SJSA1 (cell line): Measurements from ENCODE around the gene KAZN. TPM values are rescaled to one million over a fixed set of nuclear protein-coding genes. Genes with fewer than 3 reads are reported as not detected.
"Not testable (repeated sequence)": the region's sequence is repeated elsewhere in the genome, so short reads cannot be mapped to it uniquely, and the experiment has no call there.

Experiments used
- DNase-seq, 2 experiments: peaks; one replicate each; pipeline ENCODE4 v3.0.0-alpha.2; 2015 to 2020; ENCODE audit warnings: low spot score in 2 of 2, low read depth in 1 of 2
- H3K27ac ChIP-seq: fragments of 250-450 bp; sonication (Bioruptor Pico); 2 replicates; pipeline ENCODE4 v1.5.1; 2020; ENCODE audit warnings: mild to moderate bottlenecking, moderate library complexity
- H3K27me3 ChIP-seq: fragments of 250-450 bp; sonication (Bioruptor Pico); replicated peaks from 2 replicates; pipeline ENCODE4 v1.5.1; 2020; ENCODE audit warnings: mild to moderate bottlenecking, moderate library complexity
- H3K36me3 ChIP-seq: fragments of 250-450 bp; sonication (Bioruptor Pico); 2 replicates; pipeline ENCODE4 v1.5.1; 2020; ENCODE audit warnings: mild to moderate bottlenecking
- H3K4me1 ChIP-seq: fragments of 250-450 bp; sonication (Bioruptor Pico); replicated peaks from 2 replicates; pipeline ENCODE4 v1.6.1; 2021; ENCODE audit warnings: mild to moderate bottlenecking
- H3K4me3 ChIP-seq: fragments of 250-450 bp; sonication (Bioruptor Pico); 2 replicates; pipeline ENCODE4 v1.5.1; 2020; ENCODE audit warnings: mild to moderate bottlenecking
- H3K9me3 ChIP-seq: fragments of 250-450 bp; sonication (Bioruptor Pico); replicated peaks from 2 replicates; pipeline ENCODE4 v1.5.1; 2020; ENCODE audit warnings: mild to moderate bottlenecking
- total RNA-seq: library from RNA; depleted of rRNA; stranded (reverse); fragments of >200 nt; shearing (Covaris generic); gene quantifications from 2 replicates; pipeline ENCODE4 v1.2.3, GENCODE V29; 2014

KAZN gene
- total RNA-seq, 1 experiment from 2014 or later = 4.2 TPM

DNA sequence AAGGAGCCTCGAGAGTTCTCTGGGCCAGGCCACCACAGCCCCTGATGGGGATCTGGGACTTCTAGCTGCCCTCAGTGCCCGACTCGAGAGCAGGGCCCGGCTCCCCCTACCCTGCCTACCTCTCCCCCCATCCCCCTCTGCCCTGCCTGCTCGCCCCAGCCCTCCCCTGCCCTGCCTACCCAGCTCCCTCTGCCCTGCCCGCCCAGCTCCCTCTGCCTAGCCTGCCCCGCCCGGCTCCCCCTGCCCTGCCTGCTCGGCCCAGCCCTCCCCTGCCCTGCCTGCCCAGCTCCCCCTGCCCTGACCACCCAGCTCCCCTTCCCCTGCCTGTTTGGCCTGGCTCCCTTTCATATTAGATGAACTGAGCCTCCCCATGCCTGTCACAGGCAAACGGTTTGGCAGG, 437.6 kb downstream of the KAZN start:
- Histone ChIP-seq H3K4me3 (no peak overlapping the region), H3K9me3 (no peaks in the 10 kb centered on the region), H3K4me1 (peaks cover 17% of the 10 kb centered on the region), H3K27ac (no peak overlapping the region), H3K27me3 (no peaks in the 10 kb centered on the region), H3K36me3 (peaks cover 5% of the 10 kb centered on the region; the same call in 1 of the 2 replicates)
- no peak for DNase-seq

DNA sequence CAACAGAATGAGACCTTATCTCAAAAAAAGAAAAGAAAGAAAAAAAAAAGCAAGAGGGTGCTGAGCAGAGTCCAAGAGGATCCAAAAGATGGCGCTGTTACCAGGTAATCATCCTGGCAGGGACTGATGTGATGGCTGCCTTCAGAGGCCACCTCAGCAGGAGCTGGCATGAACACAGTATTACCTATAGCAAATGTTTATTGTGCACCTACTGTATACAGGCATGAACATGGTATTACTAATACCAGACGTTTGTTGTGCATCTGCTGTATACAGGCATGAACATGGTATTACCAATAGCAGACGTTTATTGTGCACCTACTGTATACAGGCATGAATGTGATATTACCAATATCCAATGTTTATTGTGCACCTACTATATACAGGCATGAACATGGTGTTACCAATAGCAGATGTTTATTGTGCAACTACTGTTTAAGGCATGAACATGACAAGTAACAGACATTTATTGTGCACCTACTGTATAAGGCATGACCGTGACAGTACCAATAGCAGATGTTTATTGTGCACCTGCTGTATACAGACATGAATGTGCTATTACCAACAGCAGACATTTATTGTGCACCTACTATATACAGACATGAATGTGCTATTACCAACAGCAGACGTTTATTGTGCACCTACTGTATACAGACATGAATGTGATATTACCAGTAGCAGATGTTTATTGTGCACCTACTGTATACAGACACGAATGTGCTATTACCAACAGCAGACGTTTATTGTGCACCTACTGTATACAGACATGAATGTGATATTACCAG, 439.9 kb downstream of the KAZN start:
- H3K4me1 ChIP-seq = peaks cover 4% of the 10 kb centered on the region
- H3K27ac ChIP-seq = no peak overlapping the region
- peaks cover 5% of the 10 kb centered on the region; the same call in 1 of the 2 replicates for H3K36me3 ChIP-seq
- DNase-seq = peak in 1 of 2 experiments; percentile 26
- H3K4me3 ChIP-seq = no peak overlapping the region
- no peaks in the 10 kb centered on the region for H3K9me3 ChIP-seq
- H3K27me3 ChIP-seq = no peaks in the 10 kb centered on the region

DNA sequence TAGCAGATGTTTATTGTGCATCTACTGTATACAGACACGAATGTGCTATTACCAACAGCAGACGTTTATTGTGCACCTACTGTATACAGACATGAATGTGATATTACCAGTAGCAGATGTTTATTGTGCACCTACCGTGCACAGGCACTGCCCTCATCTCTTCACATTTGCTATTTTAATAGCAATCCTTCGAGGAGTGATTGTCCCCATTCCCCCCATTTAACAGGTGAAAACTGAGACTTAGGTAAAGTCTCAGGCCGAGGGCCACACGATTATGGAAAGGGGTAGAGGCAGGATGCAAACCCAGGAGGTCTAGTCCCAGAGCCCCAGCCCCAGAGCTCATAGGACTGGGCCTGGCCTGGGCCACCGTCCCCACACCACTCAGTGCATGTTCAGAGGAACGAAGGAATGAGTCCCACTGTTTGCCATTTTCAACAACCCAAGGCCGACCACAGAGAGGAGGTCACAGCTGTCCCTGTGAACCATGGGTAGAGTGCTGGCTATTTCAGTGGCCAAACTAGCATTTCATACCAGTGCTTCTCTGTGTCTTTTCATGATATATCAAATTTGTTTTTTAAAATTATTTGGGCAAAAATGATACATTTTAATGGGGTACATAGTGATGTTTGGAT, 440.6 kb downstream of the KAZN start:
- DNase-seq = no peak
- Histone ChIP-seq H3K9me3 (no peaks in the 10 kb centered on the region), H3K4me1 (no peaks in the 10 kb centered on the region), H3K27me3 (no peaks in the 10 kb centered on the region), H3K4me3 (no peak overlapping the region), H3K27ac (no peak overlapping the region), H3K36me3 (peaks cover 5% of the 10 kb centered on the region; the same call in 1 of the 2 replicates)

DNA sequence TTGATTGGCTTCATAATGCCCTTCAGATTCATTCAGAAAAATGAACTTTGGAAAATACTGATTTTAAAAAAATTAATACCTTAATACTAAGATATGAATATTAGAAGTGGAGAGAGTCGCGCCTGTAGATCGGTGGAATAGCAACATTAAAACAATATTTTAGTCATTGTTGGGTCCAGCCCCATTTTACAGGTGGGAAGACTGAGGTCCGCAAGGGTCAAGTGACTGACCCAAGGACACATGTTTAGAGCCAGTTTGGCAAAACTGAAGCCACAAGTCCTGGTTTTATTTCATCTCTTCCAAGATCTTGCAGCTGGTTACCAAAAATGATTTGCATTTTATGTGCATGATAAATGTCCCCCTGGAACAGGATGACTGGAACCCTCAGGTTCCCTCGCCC, 441.4 kb downstream of the KAZN start:
- no peaks in the 10 kb centered on the region for H3K27me3 ChIP-seq

DNA sequence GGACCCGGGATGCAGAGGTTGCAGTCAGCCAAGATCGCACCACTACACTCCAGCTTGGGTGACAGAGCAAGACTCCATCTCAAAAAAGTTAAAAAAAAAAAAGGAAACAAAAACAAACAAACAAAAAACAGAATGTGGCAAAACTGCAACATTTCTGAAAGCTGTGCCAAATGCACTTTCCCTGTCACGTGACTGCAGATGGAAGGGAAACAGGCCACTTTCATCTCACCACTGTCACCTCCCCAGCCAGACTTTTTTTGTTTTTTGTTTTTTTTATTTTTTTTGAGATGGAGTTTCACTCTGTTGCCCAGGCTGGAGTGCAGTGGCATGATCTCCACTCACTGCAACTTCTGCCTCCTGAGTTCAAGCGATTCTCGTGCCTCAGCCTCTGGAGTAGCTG, 442.2 kb downstream of the KAZN start:
- H3K27me3 ChIP-seq, DNase-seq, H3K36me3 ChIP-seq, H3K27ac ChIP-seq, H3K9me3 ChIP-seq, H3K4me3 ChIP-seq, H3K4me1 ChIP-seq: not testable (repeated sequence)

More for the DNA sequence above, 441.4 kb downstream of the KAZN start:
- H3K27ac ChIP-seq = no peak overlapping the region
- H3K9me3 ChIP-seq = no peaks in the 10 kb centered on the region
- peaks cover 5% of the 10 kb centered on the region; the same call in 1 of the 2 replicates for H3K36me3 ChIP-seq
- no peaks in the 10 kb centered on the region for H3K4me1 ChIP-seq
- H3K4me3 ChIP-seq = no peak overlapping the region
- no peak for DNase-seq

DNA sequence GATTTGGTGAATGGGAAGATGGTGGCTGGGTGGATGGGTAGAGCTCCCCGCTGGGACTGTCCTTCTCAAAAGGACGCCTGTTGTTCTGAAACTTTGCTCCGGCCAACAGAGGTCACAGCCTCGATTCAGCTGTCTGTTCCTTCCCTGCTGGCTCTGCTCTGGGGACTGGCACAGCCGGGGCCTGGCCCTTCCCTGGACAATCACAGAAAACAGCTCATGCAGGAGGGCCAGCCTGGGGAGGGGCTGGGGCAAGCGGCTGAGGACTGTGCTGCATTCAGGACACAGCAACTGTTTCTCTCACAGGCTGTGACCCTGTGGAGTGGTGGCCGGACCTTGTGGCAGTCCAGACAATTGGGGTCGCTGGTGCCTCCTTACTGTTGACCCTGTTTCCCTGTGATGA, 444.4 kb downstream of the KAZN start:
- Histone ChIP-seq H3K9me3 (no peaks in the 10 kb centered on the region), H3K4me3 (no peak overlapping the region), H3K27me3 (no peaks in the 10 kb centered on the region), H3K4me1 (no peaks in the 10 kb centered on the region), H3K36me3 (peaks cover 6% of the 10 kb centered on the region), H3K27ac (no peak overlapping the region)
- no peak for DNase-seq

DNA sequence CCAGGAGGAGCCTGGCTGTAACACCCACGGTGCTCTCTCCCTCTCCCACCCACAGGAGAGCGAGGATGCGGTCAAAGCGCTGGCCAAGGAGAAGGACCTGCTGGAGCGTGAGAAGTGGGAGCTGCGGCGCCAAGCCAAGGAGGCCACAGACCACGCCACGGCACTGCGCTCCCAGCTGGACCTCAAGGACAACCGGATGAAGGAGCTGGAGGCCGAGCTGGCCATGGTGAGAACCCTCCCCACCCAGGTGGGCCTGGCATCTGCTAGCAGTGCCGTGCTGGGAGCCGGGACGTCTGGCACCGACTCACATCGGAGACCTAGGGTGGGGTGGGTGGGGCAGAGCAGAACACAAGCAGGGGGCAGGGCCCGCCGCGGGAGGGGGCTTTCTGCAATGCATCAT, 445.4 kb downstream of the KAZN start:
- H3K27ac ChIP-seq = no peak overlapping the region
- DNase-seq = no peak
- peaks cover 3% of the 10 kb centered on the region for H3K36me3 ChIP-seq

DNA sequence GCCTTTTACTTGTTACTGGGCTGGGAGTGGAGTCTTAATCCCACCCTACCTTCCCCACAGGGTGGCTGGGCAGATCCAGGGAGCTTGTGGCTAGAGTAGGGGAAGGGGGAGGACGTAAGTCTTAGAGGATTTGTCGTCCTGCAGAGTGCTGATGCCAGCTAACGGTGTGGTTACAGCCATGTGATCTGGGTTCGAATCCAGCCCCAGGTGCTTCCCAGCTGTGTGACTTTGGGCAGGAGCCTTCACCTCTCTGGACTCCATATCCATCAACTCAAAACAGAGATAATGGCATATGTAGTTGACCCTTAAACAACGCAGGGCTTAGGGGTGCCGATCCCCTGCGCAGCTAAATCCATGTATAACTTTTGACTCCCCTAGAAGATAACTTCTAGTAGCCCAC, 446.6 kb downstream of the KAZN start:
- Histone ChIP-seq H3K4me3 (no peak overlapping the region), H3K9me3 (no peaks in the 10 kb centered on the region), H3K4me1 (no peaks in the 10 kb centered on the region), H3K36me3 (peaks cover 3% of the 10 kb centered on the region), H3K27ac (no peak overlapping the region), H3K27me3 (no peaks in the 10 kb centered on the region)
- no peak for DNase-seq

More for the DNA sequence above, 445.4 kb downstream of the KAZN start:
- no peaks in the 10 kb centered on the region for H3K9me3 ChIP-seq
- no peaks in the 10 kb centered on the region for H3K4me1 ChIP-seq
- H3K4me3 ChIP-seq = no peak overlapping the region
- no peaks in the 10 kb centered on the region for H3K27me3 ChIP-seq

DNA sequence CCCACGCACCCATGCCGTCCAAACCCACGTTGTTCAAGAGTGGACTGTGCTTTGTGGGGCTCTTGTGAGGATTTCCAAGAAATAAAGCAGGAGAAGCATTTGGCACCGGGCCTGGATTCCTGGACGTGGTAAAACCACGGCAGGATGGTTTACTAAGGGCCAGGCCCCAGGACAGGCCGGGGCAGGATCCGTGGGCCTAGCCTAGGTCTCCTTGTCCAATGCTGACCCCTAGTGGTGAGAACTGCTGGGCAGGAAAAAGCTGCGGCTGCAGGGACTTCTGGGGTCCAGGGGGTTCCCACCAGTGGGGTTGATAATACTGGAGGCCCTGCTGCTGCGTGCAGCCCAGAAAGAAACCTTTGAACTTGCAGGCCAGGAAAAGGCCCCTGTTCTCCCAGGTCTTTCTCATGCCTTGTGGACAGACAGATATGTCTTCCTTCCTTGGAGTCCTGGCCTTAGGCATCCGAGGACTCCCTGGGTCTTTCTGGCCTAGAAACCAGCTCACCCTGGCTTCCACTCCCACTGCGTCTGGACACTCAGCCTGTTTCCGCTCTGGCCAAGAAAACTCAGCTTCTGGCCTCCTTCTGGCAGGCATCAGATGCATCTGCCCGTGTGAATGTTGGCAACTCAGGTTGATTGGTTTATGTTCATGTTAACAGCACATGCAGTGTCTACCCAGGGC, 448.1 kb downstream of the KAZN start:
- H3K27ac ChIP-seq = no peak overlapping the region
- peaks cover 3% of the 10 kb centered on the region for H3K36me3 ChIP-seq
- DNase-seq = peak; percentile 70 to 86
- no peak overlapping the region for H3K4me3 ChIP-seq
- H3K9me3 ChIP-seq = no peaks in the 10 kb centered on the region
- no peaks in the 10 kb centered on the region for H3K27me3 ChIP-seq
- no peaks in the 10 kb centered on the region for H3K4me1 ChIP-seq

DNA sequence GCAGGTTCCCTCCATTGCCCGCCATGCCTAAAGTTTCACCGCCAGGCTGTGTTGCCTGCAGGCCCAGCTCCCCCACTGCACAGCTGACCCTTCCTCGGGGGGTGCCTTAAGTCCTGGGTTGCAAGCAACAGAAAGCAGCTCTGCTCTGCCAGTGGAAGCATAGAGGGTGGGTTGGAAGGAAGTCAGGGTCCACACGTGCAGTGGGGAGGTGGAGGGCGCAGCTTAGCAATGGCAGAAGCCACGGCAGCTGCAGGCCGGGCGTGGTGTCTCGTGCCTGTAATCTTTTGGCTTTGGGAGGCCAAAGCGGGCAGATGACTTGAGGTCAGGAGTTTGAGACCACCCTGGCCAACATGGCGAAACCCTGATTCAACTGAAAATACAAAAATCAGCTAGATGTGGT, 448.8 kb downstream of the KAZN start:
- DNase-seq = no peak
- Histone ChIP-seq H3K27me3 (no peaks in the 10 kb centered on the region), H3K4me3 (no peak overlapping the region), H3K9me3 (no peaks in the 10 kb centered on the region), H3K4me1 (no peaks in the 10 kb centered on the region), H3K36me3 (peaks cover 3% of the 10 kb centered on the region), H3K27ac (no peak overlapping the region)

DNA sequence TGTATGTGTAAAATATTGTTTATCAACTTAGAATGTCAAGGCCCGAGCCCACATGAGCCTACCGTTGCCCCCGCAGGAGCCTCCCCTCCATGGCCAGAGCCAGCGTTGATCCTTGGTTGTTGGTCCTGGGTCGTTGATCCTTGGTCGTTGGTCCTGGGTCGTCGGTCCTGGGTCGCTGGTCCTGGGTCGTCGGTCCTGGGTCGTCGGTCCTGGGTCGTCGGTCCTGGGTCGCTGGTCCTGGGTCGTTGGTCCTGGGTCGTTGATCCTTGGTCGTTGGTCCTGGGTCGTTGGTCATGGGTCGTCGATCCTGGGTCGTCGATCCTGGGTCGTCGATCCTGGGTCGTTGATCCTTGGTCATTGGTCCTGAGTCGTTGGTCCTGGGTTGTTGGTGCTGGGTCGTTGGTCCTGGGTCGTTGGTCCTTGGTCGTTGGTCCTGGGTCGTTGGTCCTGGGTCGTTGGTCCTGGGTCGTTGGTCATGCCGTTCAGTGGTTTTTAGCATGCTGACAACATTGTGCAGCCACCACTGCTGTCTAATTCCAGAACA, 450.0 kb downstream of the KAZN start:
- DNase-seq = no peak
- peaks cover 3% of the 10 kb centered on the region for H3K36me3 ChIP-seq
- no peak overlapping the region for H3K27ac ChIP-seq
- H3K4me3 ChIP-seq = no peak overlapping the region
- H3K27me3 ChIP-seq = no peaks in the 10 kb centered on the region
- no peaks in the 10 kb centered on the region for H3K4me1 ChIP-seq
- no peaks in the 10 kb centered on the region for H3K9me3 ChIP-seq

DNA sequence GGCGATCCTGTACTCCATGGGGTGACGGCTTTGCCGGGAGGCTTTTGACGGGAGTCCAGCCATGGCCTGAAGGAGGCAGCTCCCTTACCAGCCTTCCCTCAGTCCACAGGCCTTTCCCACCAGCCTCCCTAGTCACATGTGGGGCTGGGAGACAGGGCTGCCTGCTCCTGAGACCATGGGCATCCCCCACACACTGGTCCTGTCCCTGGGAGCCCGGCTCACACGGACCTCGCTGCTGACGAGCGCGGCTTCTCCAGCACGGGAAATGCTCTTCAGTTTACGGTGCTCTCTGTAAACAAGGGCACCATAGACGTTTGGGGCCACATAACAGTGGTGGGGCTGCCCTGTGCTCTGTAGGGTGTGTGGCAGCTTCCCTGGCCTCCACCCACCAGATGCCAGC, 450.6 kb downstream of the KAZN start:
- H3K4me1 ChIP-seq = no peaks in the 10 kb centered on the region
- H3K27me3 ChIP-seq = no peaks in the 10 kb centered on the region
- no peaks in the 10 kb centered on the region for H3K9me3 ChIP-seq
- H3K27ac ChIP-seq = no peak overlapping the region
- no peak for DNase-seq
- no peak overlapping the region for H3K4me3 ChIP-seq
- H3K36me3 ChIP-seq = peaks cover 3% of the 10 kb centered on the region

DNA sequence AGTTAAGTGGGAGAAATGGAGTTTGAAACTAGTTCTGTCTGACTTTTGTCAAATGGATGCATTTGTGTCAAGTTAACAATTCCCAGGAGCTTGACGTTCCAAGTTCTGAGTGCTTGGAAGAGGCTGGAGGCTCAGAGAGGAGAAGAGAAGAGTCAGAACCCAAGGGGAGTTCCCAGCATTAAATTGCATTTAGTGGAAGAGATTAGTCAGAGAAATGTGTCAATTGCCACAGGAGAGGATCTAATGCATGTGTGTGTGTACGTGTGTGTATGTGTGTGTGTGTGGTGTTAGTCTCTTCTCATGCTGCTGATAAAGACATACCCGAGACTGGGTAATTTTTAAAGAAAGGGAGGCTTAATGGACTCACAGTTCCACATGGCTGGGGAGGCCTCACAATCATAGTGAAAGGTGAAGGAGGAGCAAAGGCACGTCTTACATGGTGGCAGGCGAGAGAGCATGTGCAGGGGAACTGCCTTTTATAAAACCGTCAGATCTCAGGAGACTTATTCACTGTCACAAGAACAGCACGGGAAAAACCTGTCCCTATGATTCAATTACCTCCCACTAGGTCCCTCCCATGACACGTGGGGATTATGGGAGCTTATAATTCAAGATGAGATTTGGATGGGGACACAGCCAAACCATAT, 453.5 kb downstream of the KAZN start:
- H3K27ac ChIP-seq = no peak overlapping the region
- H3K4me3 ChIP-seq = no peak overlapping the region
- H3K9me3 ChIP-seq = no peaks in the 10 kb centered on the region
- peaks cover 5% of the 10 kb centered on the region for H3K36me3 ChIP-seq
- no peaks in the 10 kb centered on the region for H3K4me1 ChIP-seq
- no peaks in the 10 kb centered on the region for H3K27me3 ChIP-seq
- no peak for DNase-seq
